Activated CD4-positive, alpha-beta T cell treated with anti-CD3 and anti-CD28 coated beads for 4 hours (primary cell): Measurements from ENCODE around the gene CAMTA1.

Experiments
- DNase-seq, 2 donors: peaks; one replicate each; pipeline ENCODE4 v3.0.0-alpha.2; 2020

CAMTA1 gene

GRCh38 chr1:7013833-7014639, 228.8 kb downstream of the CAMTA1 start:
- no peak for DNase-seq

- DNase-seq, result no peak
Measured at GRCh38 chr1:7014640-7014930, 229.3 kb downstream of the CAMTA1 start.

- DNase-seq, result no peak
Measured at GRCh38 chr1:7015022-7015421, 229.8 kb downstream of the CAMTA1 start.

- no peak for DNase-seq
Measured at GRCh38 chr1:7018351-7018750, 233.1 kb downstream of the CAMTA1 start.

GRCh38 chr1:7018826-7019225, 233.6 kb downstream of the CAMTA1 start:
- no peak for DNase-seq

GRCh38 chr1:7019510-7019909, 234.3 kb downstream of the CAMTA1 start:
- DNase-seq, result no peak

GRCh38 chr1:7022058-7022457, 236.8 kb downstream of the CAMTA1 start:
- DNase-seq, result no peak

GRCh38 chr1:7025013-7025412, 239.8 kb downstream of the CAMTA1 start:
- no peak for DNase-seq

GRCh38 chr1:7026169-7026568, 240.9 kb downstream of the CAMTA1 start:
- no peak for DNase-seq

- DNase-seq, result no peak
Measured at GRCh38 chr1:7032992-7033391, 247.7 kb downstream of the CAMTA1 start.

- DNase-seq, result no peak
Measured at GRCh38 chr1:7036386-7036785, 251.1 kb downstream of the CAMTA1 start.

GRCh38 chr1:7039590-7040220, 254.5 kb downstream of the CAMTA1 start:
- no peak for DNase-seq

GRCh38 chr1:7040969-7041695, 255.9 kb downstream of the CAMTA1 start:
- DNase-seq, result no peak

- DNase-seq, result no peak
Measured at GRCh38 chr1:7042322-7043190, 257.3 kb downstream of the CAMTA1 start.

GRCh38 chr1:7043191-7043549, 257.9 kb downstream of the CAMTA1 start:
- DNase-seq, result no peak

- no peak for DNase-seq
Measured at GRCh38 chr1:7043719-7044535, 258.7 kb downstream of the CAMTA1 start.

GRCh38 chr1:7045897-7046296, 260.6 kb downstream of the CAMTA1 start:
- no peak for DNase-seq

GRCh38 chr1:7046314-7046713, 261.1 kb downstream of the CAMTA1 start:
- no peak for DNase-seq

GRCh38 chr1:7046891-7047290, 261.6 kb downstream of the CAMTA1 start:
- no peak for DNase-seq

GRCh38 chr1:7047866-7048265, 262.6 kb downstream of the CAMTA1 start:
- DNase-seq, result no peak

GRCh38 chr1:7048395-7048794, 263.1 kb downstream of the CAMTA1 start:
- DNase-seq, result no peak

GRCh38 chr1:7049913-7050625, 264.8 kb downstream of the CAMTA1 start:
- DNase-seq, result no peak
